ENCODE measurements around the gene SPOCK2.

Gene SPOCK2

GRCh38 chr10:72083790-72084459 lies 4.4 kb downstream of the SPOCK2 start:
- Histone ChIP-seq H3K27ac (0 out of 2 replicates have a peak overlapping the region, but pooled peaks have one; percentile 10), H3K4me3 (ENCODE audit: low read depth, low read length) (no peak overlapping the region), H3K27me3 (ENCODE audit: insufficient read depth, low read depth, severe bottlenecking) (no peaks in the 10 kb centered on the region), H3K36me3 (no peaks in the 10 kb centered on the region), H3K9me3 (ENCODE audit: severe bottlenecking) (no peaks in the 10 kb centered on the region)
- TF ChIP-seq, protein P1, sequence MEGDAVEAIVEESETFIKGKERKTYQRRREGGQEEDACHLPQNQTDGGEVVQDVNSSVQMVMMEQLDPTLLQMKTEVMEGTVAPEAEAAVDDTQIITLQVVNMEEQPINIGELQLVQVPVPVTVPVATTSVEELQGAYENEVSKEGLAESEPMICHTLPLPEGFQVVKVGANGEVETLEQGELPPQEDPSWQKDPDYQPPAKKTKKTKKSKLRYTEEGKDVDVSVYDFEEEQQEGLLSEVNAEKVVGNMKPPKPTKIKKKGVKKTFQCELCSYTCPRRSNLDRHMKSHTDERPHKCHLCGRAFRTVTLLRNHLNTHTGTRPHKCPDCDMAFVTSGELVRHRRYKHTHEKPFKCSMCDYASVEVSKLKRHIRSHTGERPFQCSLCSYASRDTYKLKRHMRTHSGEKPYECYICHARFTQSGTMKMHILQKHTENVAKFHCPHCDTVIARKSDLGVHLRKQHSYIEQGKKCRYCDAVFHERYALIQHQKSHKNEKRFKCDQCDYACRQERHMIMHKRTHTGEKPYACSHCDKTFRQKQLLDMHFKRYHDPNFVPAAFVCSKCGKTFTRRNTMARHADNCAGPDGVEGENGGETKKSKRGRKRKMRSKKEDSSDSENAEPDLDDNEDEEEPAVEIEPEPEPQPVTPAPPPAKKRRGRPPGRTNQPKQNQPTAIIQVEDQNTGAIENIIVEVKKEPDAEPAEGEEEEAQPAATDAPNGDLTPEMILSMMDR (IDR thresholded peaks at IDR 0.05; ENCODE audit: low read depth, low read length): no peak
- no peak for DNase-seq

GRCh38 chr10:72082856-72083789 lies 5.2 kb downstream of the SPOCK2 start:
- Histone ChIP-seq H3K36me3 (no peaks in the 10 kb centered on the region), H3K9me3 (ENCODE audit: severe bottlenecking) (no peaks in the 10 kb centered on the region), H3K27ac (no peak overlapping the region), H3K4me3 (ENCODE audit: low read depth, low read length) (no peak overlapping the region), H3K27me3 (ENCODE audit: insufficient read depth, low read depth, severe bottlenecking) (no peaks in the 10 kb centered on the region)
- no peak for DNase-seq
- TF ChIP-seq, protein P1 (IDR thresholded peaks at IDR 0.05; ENCODE audit: low read depth, low read length): no peak

DNA sequence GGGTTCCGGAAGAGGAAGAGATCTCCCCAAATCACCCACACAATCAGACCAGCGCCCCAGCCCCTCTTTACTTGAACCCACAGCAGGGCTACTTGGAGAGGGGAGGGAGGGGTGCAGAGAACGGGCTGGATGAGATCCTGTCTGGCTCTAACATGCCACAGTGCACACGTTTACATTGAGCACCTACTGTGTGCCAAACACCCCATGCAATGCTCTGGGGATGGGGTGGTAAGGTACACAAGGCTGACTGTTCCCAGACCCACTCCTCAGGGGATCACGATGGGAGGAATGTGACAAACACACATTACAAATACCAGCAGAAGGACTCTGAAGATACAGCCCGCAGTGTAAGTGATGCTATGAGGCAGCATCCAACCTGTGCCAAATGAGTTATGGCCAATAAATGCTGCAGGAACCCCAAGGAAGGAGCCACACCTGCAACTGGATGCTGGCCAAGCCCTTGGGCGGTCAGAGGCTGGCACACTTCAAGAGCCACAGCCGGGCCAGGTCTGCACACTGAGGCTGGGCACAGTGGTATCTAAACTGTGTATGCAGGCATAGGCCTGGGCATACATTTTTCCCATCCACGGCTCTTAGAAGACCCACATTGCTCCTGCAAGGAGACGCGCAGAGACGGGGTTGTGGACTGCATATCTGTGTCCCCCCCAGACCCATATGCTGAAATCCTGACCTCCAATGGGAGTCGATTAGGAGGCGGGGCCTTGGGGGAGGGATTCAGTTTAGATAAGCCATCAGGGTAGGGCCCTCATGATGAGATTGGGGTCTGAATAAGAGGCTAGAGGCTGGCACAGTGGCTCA lies 6.4 kb downstream of the SPOCK2 start:
- DNase-seq: no peak
- no peaks in the 10 kb centered on the region for H3K27me3 ChIP-seq (ENCODE audit: insufficient read depth, low read depth, severe bottlenecking)
- TF ChIP-seq, protein P1 (IDR thresholded peaks at IDR 0.05; ENCODE audit: low read depth, low read length): no peak

DNA sequence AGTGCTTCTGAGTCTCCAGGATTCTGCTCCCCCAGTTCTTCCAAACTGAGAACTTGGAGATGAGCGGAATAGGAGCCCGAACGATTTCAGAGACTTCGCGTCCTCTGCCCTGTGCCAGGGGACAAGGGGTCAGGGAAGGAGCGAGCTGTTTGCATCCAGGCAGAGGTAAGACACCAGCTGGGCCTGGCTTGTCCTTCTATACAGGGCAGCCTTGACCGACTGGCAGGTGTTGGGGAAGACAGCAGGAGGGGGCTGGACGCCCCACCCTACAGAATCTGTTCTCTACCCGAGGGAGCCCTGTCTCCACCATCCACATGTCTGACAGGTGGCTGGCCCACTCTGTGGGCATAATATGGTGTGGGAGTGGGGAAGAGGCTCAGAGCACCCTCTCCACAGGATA lies 7.1 kb downstream of the SPOCK2 start:
- no peaks in the 10 kb centered on the region for H3K27me3 ChIP-seq (ENCODE audit: insufficient read depth, low read depth, severe bottlenecking)
- H3K4me3 ChIP-seq (ENCODE audit: low read depth, low read length): no peak overlapping the region
- H3K36me3 ChIP-seq: no peaks in the 10 kb centered on the region
- DNase-seq: no peak
- no peak overlapping the region for H3K27ac ChIP-seq
- TF ChIP-seq, protein P1 (IDR thresholded peaks at IDR 0.05; ENCODE audit: low read depth, low read length): no peak
- H3K9me3 ChIP-seq (ENCODE audit: severe bottlenecking): no peaks in the 10 kb centered on the region

More for the DNA sequence above, 6.4 kb downstream of the SPOCK2 start:
- no peaks in the 10 kb centered on the region for H3K9me3 ChIP-seq (ENCODE audit: severe bottlenecking)
- H3K4me3 ChIP-seq (ENCODE audit: low read depth, low read length): no peak overlapping the region
- H3K27ac ChIP-seq: no peak overlapping the region
- no peaks in the 10 kb centered on the region for H3K36me3 ChIP-seq

DNA sequence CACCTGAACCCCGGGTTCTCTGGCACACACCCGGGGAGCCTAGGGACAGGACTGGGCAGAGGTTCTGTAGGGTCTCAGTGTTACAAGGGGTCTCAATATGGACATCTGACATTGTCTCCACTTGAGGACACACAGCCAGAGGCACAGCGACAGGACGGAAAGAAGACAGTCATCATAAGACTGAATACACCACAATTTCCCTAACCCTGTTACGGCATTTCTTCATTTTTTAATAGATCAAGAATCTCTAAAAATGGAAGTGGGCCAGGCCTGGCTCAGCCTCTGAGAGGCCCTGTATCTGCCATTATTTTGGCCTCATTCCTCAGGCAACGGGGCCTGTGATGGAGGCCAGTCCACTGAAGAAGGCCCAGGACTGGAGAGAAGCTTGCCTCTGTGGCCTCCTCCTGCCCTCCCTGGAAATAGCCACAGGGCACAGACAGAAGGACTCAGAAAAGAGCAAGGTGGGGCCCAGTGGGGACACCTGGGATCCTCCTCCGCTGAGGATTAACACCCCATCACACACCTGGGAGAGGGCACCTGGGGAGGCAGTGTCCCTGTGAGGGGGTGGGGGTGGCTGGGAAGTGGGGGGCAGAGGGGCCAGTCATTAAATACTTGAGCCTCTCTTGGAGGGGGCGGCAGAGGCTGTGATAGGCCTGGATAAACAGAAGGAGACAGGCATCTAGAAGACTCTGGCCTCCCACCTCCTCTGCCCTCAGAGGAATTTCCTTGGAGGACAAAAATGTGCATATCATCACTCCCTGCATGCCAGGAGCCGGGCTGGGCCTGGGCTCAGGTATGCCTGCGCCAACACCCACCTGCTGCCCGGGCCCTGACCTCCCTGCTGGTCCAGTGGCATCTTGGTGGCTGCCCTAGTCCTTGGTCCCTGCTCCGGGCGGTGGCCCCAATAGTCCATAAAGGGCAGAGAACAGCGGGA lies 8.0 kb downstream of the SPOCK2 start:
- H3K4me3 ChIP-seq (ENCODE audit: low read depth, low read length): no peak overlapping the region
- no peaks in the 10 kb centered on the region for H3K36me3 ChIP-seq
- no peaks in the 10 kb centered on the region for H3K27me3 ChIP-seq (ENCODE audit: insufficient read depth, low read depth, severe bottlenecking)
- TF ChIP-seq, protein P1 (IDR thresholded peaks at IDR 0.05; ENCODE audit: low read depth, low read length): no peak
- H3K27ac ChIP-seq: no peak overlapping the region
- H3K9me3 ChIP-seq (ENCODE audit: severe bottlenecking): no peaks in the 10 kb centered on the region
- DNase-seq: no peak

All from WERI-Rb-1 (cell line).